HG03103 (cell line): ENCODE results near the gene HOXD11.

Experiments
- ATAC-seq: cut with Tn5 transposase; IDR thresholded peaks from one replicate; pipeline ENCODE4 v1.9.1; 2021; ENCODE audit warnings: low read depth; ENCODE audit not compliant: unreplicated experiment

Gene HOXD11

DNA sequence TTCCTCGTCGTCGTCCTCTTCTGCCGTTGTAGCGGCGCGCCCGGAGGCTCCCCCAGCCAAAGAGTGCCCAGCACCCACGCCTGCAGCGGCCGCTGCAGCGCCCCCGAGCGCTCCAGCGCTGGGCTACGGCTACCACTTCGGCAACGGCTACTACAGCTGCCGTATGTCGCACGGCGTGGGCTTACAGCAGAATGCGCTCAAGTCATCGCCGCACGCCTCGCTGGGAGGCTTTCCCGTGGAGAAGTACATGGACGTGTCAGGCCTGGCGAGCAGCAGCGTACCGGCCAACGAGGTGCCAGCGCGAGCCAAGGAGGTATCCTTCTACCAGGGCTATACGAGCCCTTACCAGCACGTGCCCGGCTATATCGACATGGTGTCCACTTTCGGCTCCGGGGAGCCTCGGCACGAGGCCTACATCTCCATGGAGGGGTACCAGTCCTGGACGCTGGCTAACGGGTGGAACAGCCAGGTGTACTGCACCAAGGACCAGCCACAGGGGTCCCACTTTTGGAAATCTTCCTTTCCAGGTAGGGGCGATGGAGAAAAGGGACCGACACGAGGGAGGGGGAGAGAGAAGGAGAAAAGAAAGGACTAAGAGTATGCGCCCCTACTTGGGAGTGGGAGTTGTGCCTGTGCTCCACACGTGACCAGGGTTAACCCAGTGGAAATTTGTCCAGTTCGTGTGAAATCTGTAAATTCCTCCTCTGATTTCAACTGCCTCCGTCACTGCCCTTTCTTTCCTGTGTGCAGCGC is 13.8 kb upstream of the HOXD11 start:
- ATAC-seq = no peak

GRCh38 chr2:176093898-176094249 is 13.2 kb upstream of the HOXD11 start:
- ATAC-seq = no peak

DNA sequence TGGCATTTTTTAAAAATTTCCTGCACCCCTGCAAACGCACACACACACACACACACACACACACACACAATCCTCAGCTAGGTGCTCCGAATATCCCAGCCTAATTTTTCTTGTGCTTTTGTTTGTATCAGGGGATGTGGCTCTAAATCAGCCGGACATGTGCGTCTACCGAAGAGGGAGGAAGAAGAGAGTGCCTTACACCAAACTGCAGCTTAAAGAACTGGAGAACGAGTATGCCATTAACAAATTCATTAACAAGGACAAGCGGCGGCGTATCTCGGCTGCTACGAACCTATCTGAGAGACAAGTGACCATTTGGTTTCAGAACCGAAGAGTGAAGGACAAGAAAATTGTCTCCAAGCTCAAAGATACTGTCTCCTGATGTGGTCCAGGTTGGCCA is 12.7 kb upstream of the HOXD11 start:
- no peak for ATAC-seq

DNA sequence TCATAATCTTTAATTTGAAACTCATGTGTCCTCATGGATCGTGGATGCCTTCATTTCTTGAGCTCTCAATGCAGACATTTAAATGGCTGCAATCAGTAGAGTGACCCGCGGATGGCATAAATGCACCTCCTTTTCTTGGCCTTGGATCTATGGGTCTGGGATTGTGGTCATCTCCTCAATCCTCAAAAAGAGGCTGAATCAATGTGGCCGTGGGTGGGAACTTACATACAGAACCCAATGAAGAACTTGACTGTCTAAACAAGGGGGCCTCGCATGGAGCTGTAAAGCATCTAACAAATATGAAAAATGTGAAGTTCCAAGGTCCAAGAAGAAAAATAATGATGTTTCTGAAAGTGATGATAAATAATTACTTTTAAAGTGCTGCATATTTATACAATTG is 11.7 kb upstream of the HOXD11 start:
- no peak for ATAC-seq

DNA sequence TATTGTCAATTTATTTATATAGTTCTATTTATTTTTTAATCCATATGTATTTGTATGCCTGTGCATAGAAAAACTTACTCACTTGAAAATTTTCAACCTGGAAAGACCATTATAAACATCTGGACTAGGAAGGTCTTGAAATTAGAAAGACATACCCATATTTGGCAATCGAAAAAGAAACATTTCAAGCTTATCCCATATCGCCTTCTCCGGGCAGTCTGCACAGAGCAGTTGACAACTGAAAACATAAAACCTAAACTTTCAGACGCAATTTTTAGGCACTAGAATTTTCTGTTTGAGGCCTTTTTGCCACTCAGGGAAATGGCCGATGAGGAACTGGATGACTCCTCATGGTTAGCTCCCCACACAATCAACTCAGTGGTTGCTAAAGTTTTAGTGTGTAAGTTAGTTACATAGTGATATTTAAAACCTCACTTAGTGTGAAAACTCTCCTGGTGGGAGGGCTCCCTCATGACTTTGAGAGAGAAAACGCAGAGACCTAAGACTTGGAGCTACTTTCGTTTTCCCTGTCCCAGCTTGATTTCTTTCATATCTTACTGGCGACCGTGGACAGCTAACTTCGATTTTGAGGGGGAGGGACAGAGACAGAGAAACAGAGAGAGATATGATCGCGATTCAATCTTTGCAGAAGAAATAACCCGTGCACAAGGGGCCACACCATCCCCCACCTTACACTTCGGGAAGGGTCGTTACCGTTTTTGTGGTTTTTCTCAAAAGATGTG is 10.7 kb upstream of the HOXD11 start:
- ATAC-seq = no peak

DNA sequence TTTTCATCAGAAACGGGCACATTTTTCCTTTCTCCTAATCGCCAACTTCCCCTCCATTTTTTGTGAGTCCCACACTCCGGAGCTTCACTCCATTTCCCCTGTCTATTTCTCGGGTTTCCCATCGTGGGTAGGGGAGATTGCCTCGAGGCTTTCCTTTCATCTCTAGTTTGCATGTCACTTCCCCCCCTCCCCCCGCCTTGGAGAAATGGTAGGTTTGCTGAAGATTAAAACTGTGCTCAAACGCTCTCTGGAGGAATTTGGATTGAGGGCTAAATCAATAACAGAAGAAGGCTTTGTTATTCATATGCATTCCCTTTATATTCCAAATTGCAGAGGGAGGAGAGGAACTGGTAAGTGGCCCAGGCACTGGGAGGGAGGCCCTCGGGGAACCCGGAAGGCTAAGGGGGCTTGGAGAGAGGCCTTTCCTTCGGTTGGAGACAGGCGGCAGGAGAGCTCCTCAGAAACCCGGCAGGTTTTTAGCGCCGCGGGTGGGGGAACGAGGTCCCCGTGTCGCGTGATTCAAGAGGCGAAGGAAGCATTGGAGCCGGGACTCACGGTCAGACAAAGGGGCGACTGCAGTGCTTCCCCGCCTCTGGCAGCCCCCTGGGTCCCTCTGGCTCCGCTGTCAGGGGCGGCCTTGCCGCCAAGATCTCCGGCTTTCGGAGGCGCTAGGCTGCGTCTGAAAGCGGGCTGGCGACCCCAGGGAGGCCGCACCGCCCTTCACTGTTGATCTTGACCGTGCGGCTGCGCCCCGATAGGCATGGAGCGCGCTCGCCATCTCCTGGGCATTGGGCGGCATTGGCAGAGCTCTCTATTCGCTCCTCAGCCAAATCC is 9.9 kb upstream of the HOXD11 start:
- ATAC-seq = peak; percentile 72

DNA sequence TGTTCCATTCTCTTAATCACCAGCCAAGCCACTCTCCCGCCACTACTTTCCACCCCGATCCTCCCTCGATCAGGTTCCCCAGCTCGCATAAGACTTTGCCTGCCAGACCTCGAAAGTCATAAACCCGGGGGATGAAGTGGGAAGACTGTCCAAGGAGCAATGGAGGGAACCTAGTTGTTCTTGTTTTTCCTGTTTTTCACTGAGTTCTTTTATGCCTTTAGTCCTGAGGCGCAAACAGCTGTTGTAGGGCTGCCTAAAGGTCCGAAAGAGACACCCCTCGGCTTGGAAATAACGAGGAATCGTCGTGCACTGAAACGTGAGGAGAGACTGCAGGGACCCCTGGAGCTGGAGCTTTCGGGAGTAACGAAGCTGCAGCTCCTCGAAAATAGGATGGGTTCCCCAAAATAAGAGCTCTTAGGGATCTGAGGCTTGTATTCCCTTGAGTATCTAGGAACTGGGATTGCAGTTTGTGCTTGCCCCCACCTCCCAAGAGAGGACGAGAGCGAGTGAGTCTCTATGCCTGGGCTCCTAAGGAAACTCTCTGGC is 9.2 kb upstream of the HOXD11 start:
- ATAC-seq = no peak

GRCh38 chr2:176098366-176099158 is 8.5 kb upstream of the HOXD11 start:
- no peak for ATAC-seq

DNA sequence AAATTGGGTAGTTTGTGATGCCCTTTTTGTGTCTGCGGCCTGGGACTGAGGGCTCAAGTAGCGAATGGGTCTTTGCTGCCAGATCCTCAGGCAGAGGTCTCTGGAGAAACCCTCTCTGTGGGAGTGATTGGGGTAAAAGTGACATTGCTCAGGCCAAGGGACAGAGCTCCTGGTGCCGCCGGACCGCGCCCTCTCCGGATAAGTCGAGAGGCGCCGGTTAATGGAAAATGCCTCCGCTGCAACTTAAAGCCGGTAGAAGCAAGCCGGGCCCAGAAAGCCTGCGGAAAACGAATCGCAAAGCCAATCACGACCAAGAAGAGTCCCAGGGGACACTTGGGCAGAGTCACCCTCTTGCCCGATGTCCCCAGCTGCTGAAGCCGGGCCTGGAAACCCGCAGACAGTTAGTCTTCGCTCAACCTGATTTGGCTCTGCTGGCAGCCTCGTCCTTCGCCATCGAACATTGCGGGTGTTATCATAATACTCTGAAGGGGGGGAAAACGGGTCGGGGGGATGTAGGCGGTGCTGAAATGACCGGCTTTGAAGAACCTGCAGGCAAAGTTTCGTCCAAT is 7.8 kb upstream of the HOXD11 start:
- no peak for ATAC-seq

DNA sequence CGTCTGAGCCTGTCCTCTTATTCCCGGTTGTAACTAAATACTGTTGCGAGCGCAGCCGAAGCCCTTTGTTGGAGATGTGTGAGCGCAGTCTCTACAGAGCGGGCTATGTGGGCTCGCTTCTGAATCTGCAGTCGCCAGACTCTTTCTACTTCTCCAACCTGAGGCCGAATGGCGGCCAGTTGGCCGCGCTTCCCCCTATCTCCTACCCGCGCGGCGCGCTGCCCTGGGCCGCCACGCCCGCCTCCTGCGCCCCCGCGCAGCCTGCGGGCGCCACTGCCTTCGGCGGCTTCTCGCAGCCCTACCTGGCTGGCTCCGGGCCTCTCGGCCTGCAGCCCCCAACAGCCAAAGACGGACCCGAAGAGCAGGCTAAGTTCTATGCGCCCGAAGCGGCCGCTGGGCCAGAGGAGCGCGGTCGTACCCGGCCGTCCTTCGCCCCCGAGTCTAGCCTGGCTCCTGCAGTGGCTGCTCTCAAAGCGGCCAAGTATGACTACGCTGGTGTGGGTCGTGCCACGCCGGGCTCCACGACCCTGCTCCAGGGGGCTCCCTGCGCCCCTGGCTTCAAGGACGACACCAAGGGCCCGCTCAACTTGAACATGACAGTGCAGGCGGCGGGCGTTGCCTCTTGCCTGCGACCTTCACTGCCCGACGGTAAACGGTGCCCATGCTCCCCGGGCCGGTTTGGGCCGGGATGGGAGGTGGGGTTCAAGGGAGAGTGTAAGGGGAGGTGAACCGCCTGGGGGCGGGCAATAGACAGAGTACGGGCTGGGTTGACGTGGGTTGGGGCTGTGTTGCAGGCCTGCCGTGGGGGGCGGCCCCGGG is 7.1 kb upstream of the HOXD11 start, which contains the start of gene HOXD12:
HOXD12 (plus strand) TSS at position 68 of the 819 bp plus-strand sequence; CDS start at position 75, 7 bp downstream.
- no peak for ATAC-seq

- ATAC-seq = no peak
These were observed 6.4 kb upstream of the HOXD11 start for GRCh38 chr2:176100547-176101140.

GRCh38 chr2:176101216-176101830 is 5.8 kb upstream of the HOXD11 start:
- no peak for ATAC-seq

- ATAC-seq = no peak
These were observed 5.2 kb upstream of the HOXD11 start for GRCh38 chr2:176101842-176102241.

DNA sequence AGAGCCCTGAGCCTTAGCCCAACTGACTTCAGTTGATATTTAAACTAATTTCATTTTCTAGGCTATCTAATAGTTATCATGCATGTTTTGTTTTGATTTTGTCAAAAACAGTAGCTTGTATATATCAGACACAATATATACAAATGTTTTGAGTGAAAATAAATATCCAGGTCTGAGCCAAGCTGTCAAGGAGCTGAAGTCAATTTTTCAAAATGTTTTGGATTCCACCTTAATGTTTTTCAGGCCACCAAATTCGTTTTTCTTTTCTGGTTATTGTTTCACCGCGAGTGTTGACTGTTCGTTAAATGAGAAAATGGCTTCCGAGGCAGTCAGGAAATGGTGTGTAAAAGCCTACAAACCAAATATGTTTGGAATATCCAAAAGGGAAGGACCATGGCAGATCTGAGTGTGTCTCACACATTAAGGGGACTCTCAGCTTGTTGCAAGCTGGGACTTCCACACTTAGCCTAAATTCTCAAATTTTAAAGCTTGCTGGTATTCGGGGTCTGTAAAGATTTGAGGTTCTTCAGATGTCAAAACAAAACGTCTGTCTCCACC is 4.7 kb upstream of the HOXD11 start:
- ATAC-seq = no peak

- no peak for ATAC-seq
These were observed 3.9 kb upstream of the HOXD11 start for GRCh38 chr2:176103194-176103593.

- ATAC-seq = no peak
These were observed 3.3 kb upstream of the HOXD11 start for GRCh38 chr2:176103742-176104315.

- ATAC-seq = no peak
These were observed 2.6 kb upstream of the HOXD11 start for GRCh38 chr2:176104316-176105077.
